HL-60 (cell line): Measurements from ENCODE around the gene ITGA2B.

Experiments used
- CTCF ChIP-seq: IDR thresholded peaks from one replicate; pipeline ENCODE4 v1.5.1; 2011; ENCODE audit warnings: low read length, control low read depth, inconsistent platforms; ENCODE audit not compliant: insufficient read depth
- GABPA ChIP-seq: IDR thresholded peaks from 2 replicates; pipeline ENCODE4 v1.6.1; 2012; ENCODE audit warnings: low read depth
- POLR2AphosphoS5 ChIP-seq: IDR thresholded peaks from 2 replicates; pipeline ENCODE4 v1.6.1; 2012; ENCODE audit warnings: low read depth
- REST ChIP-seq: IDR thresholded peaks from 2 replicates; pipeline ENCODE4 v1.6.1; 2012; ENCODE audit warnings: low read depth; ENCODE audit not compliant: insufficient replicate concordance

GRCh38 chr17:44402564-44403172, 13.2 kb upstream of the ITGA2B start:
- TF ChIP-seq CTCF (no peak), POLR2AphosphoS5 (no peak), REST (no peak), GABPA (no peak)
